ENCODE results near the gene DYTN.

DNA sequence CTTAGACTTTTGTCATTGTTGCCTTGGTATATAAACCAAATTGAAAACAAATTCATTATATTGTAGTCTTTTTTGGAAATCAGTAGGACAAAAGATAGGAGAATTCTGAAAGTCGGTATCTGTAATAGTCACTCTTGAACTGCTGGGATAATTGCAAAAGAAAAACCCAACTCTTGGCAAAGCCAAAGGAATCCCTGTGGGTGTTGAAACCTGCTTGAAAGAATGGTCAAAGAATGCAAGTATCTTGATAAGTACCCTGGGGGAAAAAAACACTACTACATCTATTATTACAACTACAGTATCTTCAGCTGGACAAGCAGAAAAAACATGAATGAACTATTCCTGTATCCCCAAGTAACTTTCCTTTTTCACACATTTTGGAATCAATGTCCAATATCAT is 83.2 kb downstream of the DYTN start:
- no peak for TF ChIP-seq POLR2A (IDR thresholded peaks at IDR 0.05)
- TF ChIP-seq, protein P1, sequence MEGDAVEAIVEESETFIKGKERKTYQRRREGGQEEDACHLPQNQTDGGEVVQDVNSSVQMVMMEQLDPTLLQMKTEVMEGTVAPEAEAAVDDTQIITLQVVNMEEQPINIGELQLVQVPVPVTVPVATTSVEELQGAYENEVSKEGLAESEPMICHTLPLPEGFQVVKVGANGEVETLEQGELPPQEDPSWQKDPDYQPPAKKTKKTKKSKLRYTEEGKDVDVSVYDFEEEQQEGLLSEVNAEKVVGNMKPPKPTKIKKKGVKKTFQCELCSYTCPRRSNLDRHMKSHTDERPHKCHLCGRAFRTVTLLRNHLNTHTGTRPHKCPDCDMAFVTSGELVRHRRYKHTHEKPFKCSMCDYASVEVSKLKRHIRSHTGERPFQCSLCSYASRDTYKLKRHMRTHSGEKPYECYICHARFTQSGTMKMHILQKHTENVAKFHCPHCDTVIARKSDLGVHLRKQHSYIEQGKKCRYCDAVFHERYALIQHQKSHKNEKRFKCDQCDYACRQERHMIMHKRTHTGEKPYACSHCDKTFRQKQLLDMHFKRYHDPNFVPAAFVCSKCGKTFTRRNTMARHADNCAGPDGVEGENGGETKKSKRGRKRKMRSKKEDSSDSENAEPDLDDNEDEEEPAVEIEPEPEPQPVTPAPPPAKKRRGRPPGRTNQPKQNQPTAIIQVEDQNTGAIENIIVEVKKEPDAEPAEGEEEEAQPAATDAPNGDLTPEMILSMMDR (IDR thresholded peaks at IDR 0.05) = no peak

All from adrenal gland (tissue), 5 donors.